Measurements from ENCODE around the gene STXBP5L. TPM values are rescaled to one million over a fixed set of nuclear protein-coding genes. Genes with fewer than 3 reads are reported as not detected.

The STXBP5L gene
- polyA plus RNA-seq, 1 of the 3 experiments (the other 2 are of a cell fraction): 0.03 TPM

DNA sequence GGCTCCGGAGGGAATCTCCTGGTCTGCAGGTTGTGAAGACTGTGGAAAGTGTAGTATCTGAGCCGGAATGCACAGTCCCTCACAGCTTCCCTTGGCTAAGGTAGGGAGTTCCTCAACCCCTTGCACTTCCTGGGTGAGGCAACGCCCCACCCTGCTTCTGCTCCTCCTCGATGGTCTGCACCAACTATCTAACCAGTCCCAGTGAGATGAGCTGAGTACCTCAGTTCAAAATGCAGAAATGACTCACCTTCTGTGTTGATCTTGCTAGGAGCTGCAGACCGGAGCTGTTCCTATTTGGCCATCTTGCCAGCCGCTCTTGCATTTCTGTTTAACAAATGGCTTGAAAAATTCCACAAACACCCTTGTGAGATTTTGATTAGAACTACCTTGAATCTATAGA is 156.1 kb downstream of the STXBP5L start:
- TF ChIP-seq CHD2 (IDR thresholded peaks at IDR 0.05; ENCODE audit: low read length, partially characterized antibody): no peak
- no peak for TF ChIP-seq RFX5 (IDR thresholded peaks at IDR 0.05; ENCODE audit: low read length)
- TF ChIP-seq YY1 (IDR thresholded peaks at IDR 0.05; ENCODE audit: low read depth): no peak
- TF ChIP-seq NFIC (IDR thresholded peaks at IDR 0.05; ENCODE audit: borderline replicate concordance): no peak
- TF ChIP-seq, protein P1, sequence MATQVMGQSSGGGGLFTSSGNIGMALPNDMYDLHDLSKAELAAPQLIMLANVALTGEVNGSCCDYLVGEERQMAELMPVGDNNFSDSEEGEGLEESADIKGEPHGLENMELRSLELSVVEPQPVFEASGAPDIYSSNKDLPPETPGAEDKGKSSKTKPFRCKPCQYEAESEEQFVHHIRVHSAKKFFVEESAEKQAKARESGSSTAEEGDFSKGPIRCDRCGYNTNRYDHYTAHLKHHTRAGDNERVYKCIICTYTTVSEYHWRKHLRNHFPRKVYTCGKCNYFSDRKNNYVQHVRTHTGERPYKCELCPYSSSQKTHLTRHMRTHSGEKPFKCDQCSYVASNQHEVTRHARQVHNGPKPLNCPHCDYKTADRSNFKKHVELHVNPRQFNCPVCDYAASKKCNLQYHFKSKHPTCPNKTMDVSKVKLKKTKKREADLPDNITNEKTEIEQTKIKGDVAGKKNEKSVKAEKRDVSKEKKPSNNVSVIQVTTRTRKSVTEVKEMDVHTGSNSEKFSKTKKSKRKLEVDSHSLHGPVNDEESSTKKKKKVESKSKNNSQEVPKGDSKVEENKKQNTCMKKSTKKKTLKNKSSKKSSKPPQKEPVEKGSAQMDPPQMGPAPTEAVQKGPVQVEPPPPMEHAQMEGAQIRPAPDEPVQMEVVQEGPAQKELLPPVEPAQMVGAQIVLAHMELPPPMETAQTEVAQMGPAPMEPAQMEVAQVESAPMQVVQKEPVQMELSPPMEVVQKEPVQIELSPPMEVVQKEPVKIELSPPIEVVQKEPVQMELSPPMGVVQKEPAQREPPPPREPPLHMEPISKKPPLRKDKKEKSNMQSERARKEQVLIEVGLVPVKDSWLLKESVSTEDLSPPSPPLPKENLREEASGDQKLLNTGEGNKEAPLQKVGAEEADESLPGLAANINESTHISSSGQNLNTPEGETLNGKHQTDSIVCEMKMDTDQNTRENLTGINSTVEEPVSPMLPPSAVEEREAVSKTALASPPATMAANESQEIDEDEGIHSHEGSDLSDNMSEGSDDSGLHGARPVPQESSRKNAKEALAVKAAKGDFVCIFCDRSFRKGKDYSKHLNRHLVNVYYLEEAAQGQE (IDR thresholded peaks at IDR 0.05; ENCODE audit: low read depth, low read length): no peak
- no peak for TF ChIP-seq RCOR1 (IDR thresholded peaks at IDR 0.05; ENCODE audit: low read length)
- no peak for TF ChIP-seq TEAD4 (IDR thresholded peaks at IDR 0.05; ENCODE audit: borderline replicate concordance, insufficient read depth)
- TF ChIP-seq FOXM1 (IDR thresholded peaks at IDR 0.05; ENCODE audit: low read depth): no peak
- TF ChIP-seq, protein P2, sequence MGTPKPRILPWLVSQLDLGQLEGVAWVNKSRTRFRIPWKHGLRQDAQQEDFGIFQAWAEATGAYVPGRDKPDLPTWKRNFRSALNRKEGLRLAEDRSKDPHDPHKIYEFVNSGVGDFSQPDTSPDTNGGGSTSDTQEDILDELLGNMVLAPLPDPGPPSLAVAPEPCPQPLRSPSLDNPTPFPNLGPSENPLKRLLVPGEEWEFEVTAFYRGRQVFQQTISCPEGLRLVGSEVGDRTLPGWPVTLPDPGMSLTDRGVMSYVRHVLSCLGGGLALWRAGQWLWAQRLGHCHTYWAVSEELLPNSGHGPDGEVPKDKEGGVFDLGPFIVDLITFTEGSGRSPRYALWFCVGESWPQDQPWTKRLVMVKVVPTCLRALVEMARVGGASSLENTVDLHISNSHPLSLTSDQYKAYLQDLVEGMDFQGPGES (IDR thresholded peaks at IDR 0.05; ENCODE audit: low read depth, low read length): no peak
- no peak for TF ChIP-seq EP300 (IDR thresholded peaks at IDR 0.05; ENCODE audit: borderline replicate concordance in 1 of 2, low read depth in 1 of 2, low read length in 1 of 2)
- TF ChIP-seq SIN3A (IDR thresholded peaks at IDR 0.05; ENCODE audit: borderline replicate concordance, low read depth, low read length): no peak
- no peak for TF ChIP-seq TCF12 (IDR thresholded peaks at IDR 0.05)
- TF ChIP-seq, protein P3, sequence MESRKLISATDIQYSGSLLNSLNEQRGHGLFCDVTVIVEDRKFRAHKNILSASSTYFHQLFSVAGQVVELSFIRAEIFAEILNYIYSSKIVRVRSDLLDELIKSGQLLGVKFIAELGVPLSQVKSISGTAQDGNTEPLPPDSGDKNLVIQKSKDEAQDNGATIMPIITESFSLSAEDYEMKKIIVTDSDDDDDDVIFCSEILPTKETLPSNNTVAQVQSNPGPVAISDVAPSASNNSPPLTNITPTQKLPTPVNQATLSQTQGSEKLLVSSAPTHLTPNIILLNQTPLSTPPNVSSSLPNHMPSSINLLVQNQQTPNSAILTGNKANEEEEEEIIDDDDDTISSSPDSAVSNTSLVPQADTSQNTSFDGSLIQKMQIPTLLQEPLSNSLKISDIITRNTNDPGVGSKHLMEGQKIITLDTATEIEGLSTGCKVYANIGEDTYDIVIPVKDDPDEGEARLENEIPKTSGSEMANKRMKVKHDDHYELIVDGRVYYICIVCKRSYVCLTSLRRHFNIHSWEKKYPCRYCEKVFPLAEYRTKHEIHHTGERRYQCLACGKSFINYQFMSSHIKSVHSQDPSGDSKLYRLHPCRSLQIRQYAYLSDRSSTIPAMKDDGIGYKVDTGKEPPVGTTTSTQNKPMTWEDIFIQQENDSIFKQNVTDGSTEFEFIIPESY (IDR thresholded peaks at IDR 0.05; ENCODE audit: borderline replicate concordance, low read depth): no peak
- TF ChIP-seq FOXJ3 (CRISPR knock-in tag; IDR thresholded peaks at IDR 0.05): no peak
- TF ChIP-seq, protein P4, sequence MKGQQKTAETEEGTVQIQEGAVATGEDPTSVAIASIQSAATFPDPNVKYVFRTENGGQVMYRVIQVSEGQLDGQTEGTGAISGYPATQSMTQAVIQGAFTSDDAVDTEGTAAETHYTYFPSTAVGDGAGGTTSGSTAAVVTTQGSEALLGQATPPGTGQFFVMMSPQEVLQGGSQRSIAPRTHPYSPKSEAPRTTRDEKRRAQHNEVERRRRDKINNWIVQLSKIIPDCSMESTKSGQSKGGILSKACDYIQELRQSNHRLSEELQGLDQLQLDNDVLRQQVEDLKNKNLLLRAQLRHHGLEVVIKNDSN (IDR thresholded peaks at IDR 0.05; ENCODE audit: borderline replicate concordance, low read depth): no peak
- TF ChIP-seq, protein P5, sequence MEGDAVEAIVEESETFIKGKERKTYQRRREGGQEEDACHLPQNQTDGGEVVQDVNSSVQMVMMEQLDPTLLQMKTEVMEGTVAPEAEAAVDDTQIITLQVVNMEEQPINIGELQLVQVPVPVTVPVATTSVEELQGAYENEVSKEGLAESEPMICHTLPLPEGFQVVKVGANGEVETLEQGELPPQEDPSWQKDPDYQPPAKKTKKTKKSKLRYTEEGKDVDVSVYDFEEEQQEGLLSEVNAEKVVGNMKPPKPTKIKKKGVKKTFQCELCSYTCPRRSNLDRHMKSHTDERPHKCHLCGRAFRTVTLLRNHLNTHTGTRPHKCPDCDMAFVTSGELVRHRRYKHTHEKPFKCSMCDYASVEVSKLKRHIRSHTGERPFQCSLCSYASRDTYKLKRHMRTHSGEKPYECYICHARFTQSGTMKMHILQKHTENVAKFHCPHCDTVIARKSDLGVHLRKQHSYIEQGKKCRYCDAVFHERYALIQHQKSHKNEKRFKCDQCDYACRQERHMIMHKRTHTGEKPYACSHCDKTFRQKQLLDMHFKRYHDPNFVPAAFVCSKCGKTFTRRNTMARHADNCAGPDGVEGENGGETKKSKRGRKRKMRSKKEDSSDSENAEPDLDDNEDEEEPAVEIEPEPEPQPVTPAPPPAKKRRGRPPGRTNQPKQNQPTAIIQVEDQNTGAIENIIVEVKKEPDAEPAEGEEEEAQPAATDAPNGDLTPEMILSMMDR (IDR thresholded peaks at IDR 0.05): no peak
- no peak for TF ChIP-seq FOSL2 (IDR thresholded peaks at IDR 0.05; ENCODE audit: borderline replicate concordance, low read depth)
- no peak for TF ChIP-seq RAD21 (IDR thresholded peaks at IDR 0.05; ENCODE audit: low read length)
- TF ChIP-seq ELF1 (IDR thresholded peaks at IDR 0.05): no peak
- no peak for TF ChIP-seq POLR2AphosphoS5 (IDR thresholded peaks at IDR 0.05; ENCODE audit: low read depth, low read length)
- Histone ChIP-seq H3K9ac (no peak overlapping the region), H3K79me2 (ENCODE audit: insufficient read depth) (no peaks in the 10 kb centered on the region), H3K36me3 (replicated peaks in 1 of 2; ENCODE audit: control insufficient read depth in 1 of 2, insufficient read depth in 2 of 2, low read length in 1 of 2) (no peaks in the 10 kb centered on the region), H3K4me1 (ENCODE audit: control insufficient read depth in 1 of 2, insufficient read depth in 2 of 2, low read depth in 1 of 2, low read length in 1 of 2) (no peaks in the 10 kb centered on the region), H3F3A (replicated peaks; ENCODE audit: insufficient read depth) (no peaks in the 10 kb centered on the region), H3K27me3 (ENCODE audit: insufficient read depth) (no peaks in the 10 kb centered on the region), H3K4me2 (no peak overlapping the region), H4K20me1 (ENCODE audit: insufficient read depth) (no peaks in the 10 kb centered on the region), H3K9me2 (no peaks in the 10 kb centered on the region), H3K4me3 (ENCODE audit: low read depth in 2 of 2, low read length in 1 of 2) (no peak overlapping the region), H3K9me3 (no peaks in the 10 kb centered on the region), H3K27ac (ENCODE audit: low read depth in 2 of 2, low read length in 1 of 2) (no peak overlapping the region), H2AFZ (ENCODE audit: low read depth) (no peak overlapping the region)
- DNase-seq: no peak
- ChIA-PET CTCF (no interaction called here), POLR2A (no interaction called here)
- 28% methylated on average over 5 of the region's 6 CpGs for WGBS (ENCODE audit: low lambda C conversion rate)
